HG03571 (cell line): ENCODE results near the gene ZNF285.
"Not testable (repeated sequence)": the region's sequence is repeated elsewhere in the genome, so short reads cannot be mapped to it uniquely, and the experiment has no call there.

Experiments
- ATAC-seq: cut with Tn5 transposase; IDR thresholded peaks from one replicate; pipeline ENCODE4 v1.9.1; 2021; ENCODE audit not compliant: unreplicated experiment

The ZNF285 gene

GRCh38 chr19:44401139-44402115 is at the start of gene ZNF285:
TSS of gene ZNF285 (minus strand) at chr19:44401608. CDS start at chr19:44397213, 4,395 bp downstream.
- no peak for ATAC-seq

GRCh38 chr19:44447916-44448674 is 46.7 kb upstream of the ZNF285 start, which contains the start of gene ZNF229:
TSS of gene ZNF229 (minus strand) at chr19:44448472. CDS start at chr19:44442847, 5,625 bp downstream.
- no peak for ATAC-seq

DNA sequence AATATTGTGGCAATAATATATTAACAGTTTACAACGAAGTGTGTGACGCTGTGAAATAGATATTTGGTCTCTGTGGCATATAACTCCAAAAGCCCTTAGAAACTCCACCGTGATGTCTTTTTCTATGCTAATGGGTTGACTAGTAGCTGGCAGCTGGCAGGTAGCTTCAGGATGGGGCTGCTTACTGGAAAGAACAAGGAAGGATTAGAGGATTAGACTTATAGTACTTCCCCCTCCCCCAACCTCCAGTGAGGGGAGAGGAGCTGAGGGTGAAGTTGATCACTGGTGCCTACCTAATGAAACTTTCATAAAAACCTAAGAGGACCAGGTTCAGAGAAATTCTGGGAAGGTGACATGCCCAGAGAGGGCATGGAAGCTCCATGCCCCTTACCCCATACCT is 37.0 kb upstream of the ZNF285 start:
- no peak for ATAC-seq

DNA sequence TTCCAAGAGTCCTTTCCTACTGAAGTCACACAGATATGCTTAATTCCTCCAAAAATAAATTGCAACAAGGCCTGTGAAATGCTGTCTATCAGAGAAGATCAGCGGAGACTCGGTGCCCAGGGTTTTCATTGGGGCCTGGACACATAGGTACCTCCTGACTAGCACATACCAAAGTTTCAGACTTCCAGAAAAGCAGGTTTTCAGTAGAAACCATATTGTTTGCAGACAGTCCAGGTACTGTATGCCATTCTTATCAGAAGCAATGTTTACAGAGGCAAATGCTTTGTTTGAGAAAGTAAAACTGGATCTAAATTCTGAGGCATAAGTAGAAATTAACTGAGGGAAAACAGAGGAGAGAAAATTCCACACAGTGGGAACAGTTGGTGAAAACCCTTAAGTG is 34.0 kb upstream of the ZNF285 start:
- ATAC-seq, result no peak

GRCh38 chr19:44430956-44431355 is 29.5 kb upstream of the ZNF285 start:
- no peak for ATAC-seq

- ATAC-seq, result not testable (repeated sequence)
These were observed 14.1 kb upstream of the ZNF285 start for GRCh38 chr19:44415553-44415952.

DNA sequence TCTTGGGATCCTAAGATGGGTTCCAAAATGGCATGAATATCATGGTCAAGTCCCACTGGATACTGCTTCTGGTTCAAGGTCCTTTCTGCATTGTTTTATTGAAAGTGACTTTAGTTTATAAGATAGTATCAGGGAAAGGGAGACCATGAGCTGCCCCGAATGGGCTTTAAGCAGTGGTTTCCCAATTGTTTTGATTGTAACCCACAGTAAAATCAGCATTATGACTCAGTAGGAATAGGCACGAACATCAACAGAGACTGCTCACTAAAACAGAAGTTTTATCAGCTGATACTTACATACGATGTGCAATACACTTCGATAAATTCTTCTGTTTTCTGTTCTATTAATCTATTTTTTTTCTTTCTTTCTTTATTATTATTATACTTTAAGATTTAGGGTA is 12.1 kb downstream of the ZNF285 start:
- ATAC-seq, result not testable (repeated sequence)

DNA sequence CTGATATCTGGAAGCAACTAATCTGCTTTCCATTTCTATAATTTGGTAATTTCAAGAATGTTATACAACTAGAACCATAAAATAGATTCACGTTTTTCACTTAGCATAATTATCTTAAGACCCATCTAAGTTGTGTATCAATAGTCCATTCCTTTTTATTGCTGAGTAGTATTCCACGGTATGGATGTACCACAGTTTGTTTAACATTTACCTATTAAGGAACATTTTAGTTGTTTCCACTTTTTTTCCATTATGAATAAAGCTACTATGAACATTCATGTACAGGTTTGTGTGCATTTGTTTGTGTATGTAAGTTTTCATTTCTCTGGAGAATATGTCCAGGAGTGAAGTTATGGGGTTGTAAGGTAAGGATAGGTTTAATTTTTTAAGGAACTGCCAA is 26.6 kb downstream of the ZNF285 start:
- no peak for ATAC-seq

- ATAC-seq, result no peak
These were observed 29.5 kb downstream of the ZNF285 start for GRCh38 chr19:44371815-44372480.

DNA sequence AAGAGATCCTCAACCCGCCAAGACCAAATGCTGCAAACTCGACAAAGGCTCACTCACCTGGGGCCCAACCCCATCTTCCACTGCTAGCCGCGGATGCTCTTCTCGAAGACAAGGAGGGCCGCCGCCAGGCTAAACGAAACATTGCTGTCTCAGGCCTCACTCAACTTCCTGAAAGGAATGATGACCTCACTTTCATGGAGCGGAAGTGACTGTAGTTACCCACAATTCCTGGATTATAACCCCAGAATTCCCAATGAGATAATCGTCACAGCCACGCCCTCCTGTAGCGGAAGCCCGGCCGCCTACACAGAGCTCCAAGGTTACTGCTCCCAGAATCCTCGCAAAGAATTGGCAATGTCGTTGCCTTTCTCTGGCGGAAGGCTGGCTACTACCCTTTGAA is 34.4 kb downstream of the ZNF285 start:
- ATAC-seq, result no peak

- ATAC-seq, result no peak
These were observed 44.9 kb downstream of the ZNF285 start, which contains the start of gene ZNF112 for GRCh38 chr19:44356383-44357111. TSS of gene ZNF112 (minus strand) at chr19:44356680. CDS start at chr19:44340539, 16,141 bp downstream.

DNA sequence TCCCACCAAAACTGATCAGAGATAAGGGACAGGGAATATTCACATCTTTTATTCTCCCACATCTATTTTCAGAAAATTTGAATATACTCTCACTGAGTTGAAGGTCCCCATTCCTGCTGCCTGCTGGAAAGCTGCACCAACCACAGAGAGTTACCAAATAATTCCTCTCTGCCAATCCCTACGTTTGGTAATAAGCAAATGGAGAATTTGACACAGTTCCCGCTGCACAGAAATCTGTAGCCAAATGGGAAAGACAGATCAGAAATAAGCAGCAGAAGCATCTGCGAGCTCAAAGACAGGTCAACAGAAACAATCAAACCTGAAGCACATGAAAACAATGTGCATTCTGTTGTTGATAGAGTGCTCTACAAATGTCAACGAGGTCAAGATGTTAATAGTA is 54.9 kb downstream of the ZNF285 start:
- ATAC-seq, result no peak

- no peak for ATAC-seq
These were observed 55.4 kb downstream of the ZNF285 start for GRCh38 chr19:44345959-44346358.

- no peak for ATAC-seq
These were observed 57.2 kb downstream of the ZNF285 start for GRCh38 chr19:44344255-44344654.

DNA sequence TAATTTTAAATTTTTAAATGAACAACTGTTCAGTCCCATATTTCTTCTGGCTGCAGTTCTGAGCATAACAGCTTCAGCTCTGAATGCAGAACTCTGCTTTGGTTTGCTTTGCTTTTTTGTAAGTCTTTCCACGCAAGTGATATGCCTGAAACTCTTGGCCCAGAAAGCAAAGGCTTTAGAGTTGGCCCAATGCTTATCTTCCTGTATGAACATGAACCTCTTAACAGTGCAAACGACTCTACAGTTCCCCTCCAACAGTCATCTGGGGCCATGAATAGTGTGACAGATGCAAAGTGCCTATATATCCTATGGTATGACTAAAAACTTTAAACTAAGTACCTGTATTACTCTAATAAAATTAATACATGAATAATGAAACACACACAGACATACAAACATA is 59.6 kb downstream of the ZNF285 start:
- ATAC-seq, result no peak

- ATAC-seq, result not testable (repeated sequence)
These were observed 66.8 kb downstream of the ZNF285 start for GRCh38 chr19:44334639-44335038.
